Loucy (cell line): ENCODE measurements around the gene GJB3.

Source experiments
- H2AFZ ChIP-seq: fragments of 200-600 bp; sonication (generic); 2 replicates; pipeline ENCODE4 v1.6.0; 2016; ENCODE audit warnings: antibody characterized with exemption, mild to moderate bottlenecking, low read length, moderate library complexity
- H3F3A ChIP-seq: fragments of 200-600 bp; 2 replicates; pipeline ENCODE4 v1.6.0; 2016; ENCODE audit warnings: antibody characterized with exemption, low read depth, mild to moderate bottlenecking
- H3K27me3 ChIP-seq: fragments of 200-600 bp; sonication (generic); 2 replicates; pipeline ENCODE4 v1.6.1; 2014; ENCODE audit warnings: low read length, mild to moderate bottlenecking; ENCODE audit not compliant: insufficient read depth, poor library complexity, severe bottlenecking
- H3K36me3 ChIP-seq: fragments of 200-600 bp; sonication (generic); 2 replicates; pipeline ENCODE4 v1.6.1; 2016; ENCODE audit warnings: low read length; ENCODE audit not compliant: insufficient read depth
- H3K4me1 ChIP-seq: fragments of 200-600 bp; sonication (generic); 2 replicates; pipeline ENCODE4 v1.5.1; 2014; ENCODE audit warnings: low read length, mild to moderate bottlenecking; ENCODE audit not compliant: insufficient read depth, poor library complexity, severe bottlenecking
- H3K4me2 ChIP-seq: fragments of 200-600 bp; sonication (generic); 2 replicates; pipeline ENCODE4 v1.6.0; 2014; ENCODE audit warnings: antibody characterized with exemption, low read length, low read depth, mild to moderate bottlenecking; ENCODE audit not compliant: poor library complexity, severe bottlenecking
- H3K4me3 ChIP-seq: fragments of 200-600 bp; sonication (generic); 2 replicates; pipeline ENCODE4 v1.5.1; 2014; ENCODE audit warnings: low read length, mild to moderate bottlenecking, mixed read lengths; ENCODE audit not compliant: poor library complexity, severe bottlenecking
- H3K79me2 ChIP-seq: fragments of 200-600 bp; sonication (generic); 2 replicates; pipeline ENCODE4 v1.6.1; 2014; ENCODE audit warnings: low read length; ENCODE audit not compliant: insufficient read depth
- H3K9ac ChIP-seq: fragments of 200-600 bp; sonication (generic); 2 replicates; pipeline ENCODE4 v1.6.0; 2014; ENCODE audit warnings: mild to moderate bottlenecking, low read depth, low read length, moderate library complexity; ENCODE audit not compliant: poor library complexity, severe bottlenecking
- H3K9me2 ChIP-seq: fragments of 200-600 bp; sonication (generic); replicated peaks from 2 replicates; pipeline ENCODE4 v1.6.1; 2016; ENCODE audit warnings: low read depth, low read length, mixed read lengths
- H3K9me3 ChIP-seq: fragments of 200-600 bp; sonication (generic); 2 replicates; pipeline ENCODE4 v1.6.1; 2014; ENCODE audit warnings: mild to moderate bottlenecking, antibody characterized with exemption, low read length, low read depth; ENCODE audit not compliant: insufficient read depth
- H4K20me1 ChIP-seq: fragments of 200-600 bp; sonication (generic); 2 replicates; pipeline ENCODE4 v1.6.0; 2014; ENCODE audit warnings: antibody characterized with exemption, low read length, mild to moderate bottlenecking; ENCODE audit not compliant: insufficient read depth, poor library complexity, severe bottlenecking
- CTCF ChIP-seq: fragments of 200-600 bp; sonication (generic); conservative IDR thresholded peaks from 2 replicates; pipeline ENCODE4 v1.5.1; 2014; ENCODE audit warnings: mild to moderate bottlenecking, antibody characterized with exemption, low read length
- EZH2phosphoT487 ChIP-seq: fragments of 200-600 bp; IDR thresholded peaks from 2 replicates; pipeline ENCODE4 v1.6.1; 2018; ENCODE audit warnings: antibody characterized with exemption, mild to moderate bottlenecking, moderate library complexity, borderline replicate concordance

The GJB3 gene

GRCh38 chr1:34784751-34785221 lies 3.8 kb downstream of the GJB3 start:
- no peaks in the 10 kb centered on the region for H3K79me2 ChIP-seq
- no peaks in the 10 kb centered on the region for H3K4me1 ChIP-seq
- H3K36me3 ChIP-seq = no peaks in the 10 kb centered on the region
- H2AFZ ChIP-seq = no peak overlapping the region
- H3K27me3 ChIP-seq = no peaks in the 10 kb centered on the region
- no peaks in the 10 kb centered on the region for H3K9me2 ChIP-seq
- no peaks in the 10 kb centered on the region for H4K20me1 ChIP-seq
- no peaks in the 10 kb centered on the region for H3K9me3 ChIP-seq
- no peaks in the 10 kb centered on the region for H3F3A ChIP-seq
- no peak overlapping the region for H3K9ac ChIP-seq
- H3K4me3 ChIP-seq = no peak overlapping the region
- TF ChIP-seq CTCF (no peak), EZH2phosphoT487 (no peak)
- H3K4me2 ChIP-seq = no peak overlapping the region

- no peaks in the 10 kb centered on the region for H3K4me1 ChIP-seq
- no peak for TF ChIP-seq EZH2phosphoT487
- TF ChIP-seq CTCF = no peak
- H3F3A ChIP-seq = no peaks in the 10 kb centered on the region
Measured at GRCh38 chr1:34785231-34785874, 4.3 kb downstream of the GJB3 start.

GRCh38 chr1:34785875-34786470 lies 5.0 kb downstream of the GJB3 start:
- Histone ChIP-seq H3K79me2 (no peaks in the 10 kb centered on the region), H3F3A (no peaks in the 10 kb centered on the region), H4K20me1 (no peaks in the 10 kb centered on the region), H3K9ac (no peak overlapping the region), H3K9me3 (no peaks in the 10 kb centered on the region), H2AFZ (0 out of 2 replicates have a peak overlapping the region, but pooled peaks have one; percentile 20), H3K4me2 (no peak overlapping the region), H3K9me2 (no peaks in the 10 kb centered on the region), H3K36me3 (no peaks in the 10 kb centered on the region), H3K4me3 (no peak overlapping the region), H3K27me3 (no peaks in the 10 kb centered on the region), H3K4me1 (no peaks in the 10 kb centered on the region)
- TF ChIP-seq EZH2phosphoT487 (no peak), CTCF (no peak)

More at GRCh38 chr1:34785231-34785874, 4.3 kb downstream of the GJB3 start:
- H3K79me2 ChIP-seq = no peaks in the 10 kb centered on the region
- no peak overlapping the region for H3K4me2 ChIP-seq
- H2AFZ ChIP-seq = no peak overlapping the region
- H3K36me3 ChIP-seq = no peaks in the 10 kb centered on the region
- H3K9me3 ChIP-seq = no peaks in the 10 kb centered on the region
- H3K9me2 ChIP-seq = no peaks in the 10 kb centered on the region
- no peaks in the 10 kb centered on the region for H3K27me3 ChIP-seq
- no peak overlapping the region for H3K4me3 ChIP-seq
- H4K20me1 ChIP-seq = no peaks in the 10 kb centered on the region
- H3K9ac ChIP-seq = no peak overlapping the region
